ENCODE measurements around the gene CLEC4G. TPM values are rescaled to one million over a fixed set of nuclear protein-coding genes. Genes with fewer than 3 reads are reported as not detected.

CLEC4G gene
- total RNA-seq, 2 donors from 2014 or later = 0.49 to 6.2 TPM

GRCh38 chr19:7742991-7743390 is 11.1 kb upstream of the CLEC4G start:
- TF ChIP-seq CTCF (IDR thresholded peaks at IDR 0.05) = no peak
- Histone ChIP-seq H3K27ac (no peak overlapping the region), H3K4me1 (ENCODE audit: control insufficient read depth in 1 of 2, low read depth in 2 of 2) (no peaks in the 10 kb centered on the region), H3K36me3 (no peaks in the 10 kb centered on the region), H3K4me3 (no peak overlapping the region), H3K27me3 (replicated peaks; ENCODE audit: insufficient read depth) (no peaks in the 10 kb centered on the region), H3K9me3 (no peaks in the 10 kb centered on the region)
- DNase-seq (ENCODE audit: low spot score) = no peak
- ATAC-seq (ENCODE audit: insufficient number of reproducible peaks, low FRiP score, low read depth) = no peak

- Histone ChIP-seq H3K4me1 (ENCODE audit: control insufficient read depth in 1 of 2, low read depth in 2 of 2) (no peaks in the 10 kb centered on the region), H3K9me3 (no peaks in the 10 kb centered on the region), H3K4me3 (no peak overlapping the region), H3K36me3 (no peaks in the 10 kb centered on the region), H3K27ac (no peak overlapping the region), H3K27me3 (replicated peaks; ENCODE audit: insufficient read depth) (no peaks in the 10 kb centered on the region)
- no peak for DNase-seq (ENCODE audit: low spot score)
- ATAC-seq (ENCODE audit: insufficient number of reproducible peaks, low FRiP score, low read depth) = no peak
- TF ChIP-seq CTCF (IDR thresholded peaks at IDR 0.05) = no peak
These were observed 10.7 kb upstream of the CLEC4G start for GRCh38 chr19:7742575-7742974.

- Histone ChIP-seq H3K27me3 (replicated peaks; ENCODE audit: insufficient read depth) (no peaks in the 10 kb centered on the region), H3K4me1 (ENCODE audit: control insufficient read depth in 1 of 2, low read depth in 2 of 2) (no peaks in the 10 kb centered on the region), H3K9me3 (no peaks in the 10 kb centered on the region), H3K27ac (no peak overlapping the region), H3K36me3 (no peaks in the 10 kb centered on the region), H3K4me3 (peak overlapping the region; percentile 20)
- ATAC-seq (ENCODE audit: insufficient number of reproducible peaks, low FRiP score, low read depth) (no peak), DNase-seq (ENCODE audit: low spot score) (no peak)
- TF ChIP-seq CTCF (IDR thresholded peaks at IDR 0.05) = no peak
These were observed 8.8 kb upstream of the CLEC4G start for GRCh38 chr19:7740682-7741054.

- Histone ChIP-seq H3K4me3 (peak overlapping the region; percentile 20), H3K27ac (no peak overlapping the region), H3K36me3 (no peaks in the 10 kb centered on the region), H3K4me1 (ENCODE audit: control insufficient read depth in 1 of 2, low read depth in 2 of 2) (no peaks in the 10 kb centered on the region), H3K9me3 (no peaks in the 10 kb centered on the region), H3K27me3 (replicated peaks; ENCODE audit: insufficient read depth) (no peaks in the 10 kb centered on the region)
- no peak for TF ChIP-seq CTCF (IDR thresholded peaks at IDR 0.05)
- DNase-seq (ENCODE audit: low spot score) (no peak), ATAC-seq (ENCODE audit: insufficient number of reproducible peaks, low FRiP score, low read depth) (no peak)
These were observed 8.1 kb upstream of the CLEC4G start for GRCh38 chr19:7739801-7740681.

- ATAC-seq (ENCODE audit: insufficient number of reproducible peaks, low FRiP score, low read depth) (no peak), DNase-seq (ENCODE audit: low spot score) (no peak)
- no peaks in the 10 kb centered on the region for H3K4me1 ChIP-seq (ENCODE audit: control insufficient read depth in 1 of 2, low read depth in 2 of 2)
- no peaks in the 10 kb centered on the region for H3K9me3 ChIP-seq
- H3K27ac ChIP-seq = no peak overlapping the region
- no peak overlapping the region for H3K4me3 ChIP-seq
- H3K36me3 ChIP-seq = no peaks in the 10 kb centered on the region
- no peaks in the 10 kb centered on the region for H3K27me3 ChIP-seq (replicated peaks; ENCODE audit: insufficient read depth)
- TF ChIP-seq CTCF (IDR thresholded peaks at IDR 0.05) = no peak
These were observed 7.4 kb upstream of the CLEC4G start for GRCh38 chr19:7739211-7739755.
